Measurements from ENCODE around the gene NUAK1. TPM values are rescaled to one million over a fixed set of nuclear protein-coding genes. Genes with fewer than 3 reads are reported as not detected.

NUAK1 gene
- total RNA-seq, 1 donor from 2014 or later = 7.6 TPM

GRCh38 chr12:106131676-106132075 lies 7.1 kb downstream of the NUAK1 start:
- no peak for FAIRE-seq
- H3K4me3 ChIP-seq (ENCODE audit: low read depth, low read length) = no peak overlapping the region
- H3K36me3 ChIP-seq (ENCODE audit: control insufficient read depth, insufficient read depth, low read length) = no peaks in the 10 kb centered on the region
- no peaks in the 10 kb centered on the region for H3K27me3 ChIP-seq (ENCODE audit: control insufficient read depth, insufficient read depth, low read length)
- TF ChIP-seq CTCF (IDR thresholded peaks at IDR 0.05; ENCODE audit: insufficient read depth, low read length, severe bottlenecking) = no peak
- no peak for DNase-seq (ENCODE audit: low read depth)

- DNase-seq (ENCODE audit: low read depth) = no peak
- FAIRE-seq = no peak
- Histone ChIP-seq H3K4me3 (ENCODE audit: low read depth, low read length) (no peak overlapping the region), H3K27me3 (ENCODE audit: control insufficient read depth, insufficient read depth, low read length) (no peaks in the 10 kb centered on the region), H3K36me3 (ENCODE audit: control insufficient read depth, insufficient read depth, low read length) (no peaks in the 10 kb centered on the region)
- TF ChIP-seq CTCF (IDR thresholded peaks at IDR 0.05; ENCODE audit: insufficient read depth, low read length, severe bottlenecking) = no peak
These were observed 8.2 kb downstream of the NUAK1 start for GRCh38 chr12:106130474-106131113.

- no peak overlapping the region for H3K4me3 ChIP-seq (ENCODE audit: low read depth, low read length)
- DNase-seq (ENCODE audit: low read depth) = no peak
- no peak for TF ChIP-seq CTCF (IDR thresholded peaks at IDR 0.05; ENCODE audit: insufficient read depth, low read length, severe bottlenecking)
- FAIRE-seq = no peak
- H3K27me3 ChIP-seq (ENCODE audit: control insufficient read depth, insufficient read depth, low read length) = no peaks in the 10 kb centered on the region
- no peaks in the 10 kb centered on the region for H3K36me3 ChIP-seq (ENCODE audit: control insufficient read depth, insufficient read depth, low read length)
These were observed 10.0 kb downstream of the NUAK1 start for GRCh38 chr12:106128585-106129328.

- no peak overlapping the region for H3K4me3 ChIP-seq (ENCODE audit: low read depth, low read length)
- DNase-seq (ENCODE audit: low read depth) (no peak), FAIRE-seq (no peak)
- H3K27me3 ChIP-seq (ENCODE audit: control insufficient read depth, insufficient read depth, low read length) = no peaks in the 10 kb centered on the region
- no peaks in the 10 kb centered on the region for H3K36me3 ChIP-seq (ENCODE audit: control insufficient read depth, insufficient read depth, low read length)
- TF ChIP-seq CTCF (IDR thresholded peaks at IDR 0.05; ENCODE audit: insufficient read depth, low read length, severe bottlenecking) = no peak
These were observed 11.2 kb downstream of the NUAK1 start for GRCh38 chr12:106127338-106128126.

GRCh38 chr12:106126441-106127337 lies 12.1 kb downstream of the NUAK1 start:
- DNase-seq (ENCODE audit: low read depth) (peak; percentile 89), FAIRE-seq (peak; percentile 13)
- H3K36me3 ChIP-seq (ENCODE audit: control insufficient read depth, insufficient read depth, low read length) = no peaks in the 10 kb centered on the region
- TF ChIP-seq CTCF (IDR thresholded peaks at IDR 0.05; ENCODE audit: insufficient read depth, low read length, severe bottlenecking) = no peak
- no peaks in the 10 kb centered on the region for H3K27me3 ChIP-seq (ENCODE audit: control insufficient read depth, insufficient read depth, low read length)
- H3K4me3 ChIP-seq (ENCODE audit: low read depth, low read length) = no peak overlapping the region

Measured in bronchial epithelial cell (primary cell).